Upper lobe of left lung (tissue), 6 donors: Measurements from ENCODE around the gene LHFPL2. TPM values are rescaled to one million over a fixed set of nuclear protein-coding genes. Genes with fewer than 3 reads are reported as not detected.
A peak's percentile ranks its signal among the peaks of the same experiment; 100 is the strongest.

ENCODE experiments used
- ATAC-seq, 2 donors: fragments of 200-7000 bp; cut with Tn5 transposase; one replicate each; pipeline ENCODE4 v1.9.1; 2022; ENCODE audit warnings: mild to moderate bottlenecking in 2 of 2, moderate library complexity in 2 of 2; ENCODE audit not compliant: low FRiP score in 2 of 2
- DNase-seq, 2 donors: peaks; one replicate each; pipeline ENCODE4 v3.0.0-alpha.2; 2019 to 2020
- H3K27ac ChIP-seq, 4 donors: fragments of 200-600 bp; sonication (generic); one replicate each; pipeline ENCODE4 v1.5.1; 2016 to 2019
- H3K27me3 ChIP-seq, 4 donors: fragments of 200-600 bp; sonication (generic); one replicate each; pipeline ENCODE4 v1.5.1; 2017 to 2019
- H3K36me3 ChIP-seq, 4 donors: fragments of 200-600 bp; sonication (generic); one replicate each; pipeline ENCODE4 v1.5.1; 2016 to 2019
- H3K4me1 ChIP-seq, 4 donors: fragments of 200-600 bp; sonication (generic); one replicate each; pipeline ENCODE4 v1.5.1; 2018 to 2019
- H3K4me3 ChIP-seq, 4 donors: fragments of 200-600 bp; sonication (generic); one replicate each; pipeline ENCODE4 v1.5.1; 2017 to 2019; ENCODE audit warnings: mild to moderate bottlenecking in 2 of 4, moderate library complexity in 1 of 4
- H3K9me3 ChIP-seq, 4 donors: fragments of 200-600 bp; sonication (generic); one replicate each; pipeline ENCODE4 v1.5.1; 2018 to 2019
- EP300 ChIP-seq, 4 donors: sonication (generic); formaldehyde crosslinking; IDR thresholded peaks; one replicate each; pipeline ENCODE4 v1.5.1; 2017; ENCODE audit warnings: antibody characterized with exemption in 4 of 4, control low read depth in 2 of 4
- POLR2A ChIP-seq, 4 donors: fragments of 450-650 bp; IDR thresholded peaks; one replicate each; pipeline ENCODE4 v1.5.1; 2016 to 2017; ENCODE audit warnings: antibody characterized with exemption in 4 of 4, mild to moderate bottlenecking in 2 of 4
- POLR2AphosphoS5 ChIP-seq, 2 donors: sonication (generic); formaldehyde crosslinking; IDR thresholded peaks; one replicate each; pipeline ENCODE4 v1.5.1; 2017; ENCODE audit warnings: antibody characterized with exemption in 2 of 2
- WGBS, 2 donors: methylation state at CpG; one replicate each; pipeline ENCODE4 v1.1.5; 2017 to 2018; 5-methylcytosine and 5-hydroxymethylcytosine counted together
- total RNA-seq, 6 donors: library from RNA; depleted of rRNA in 4 of 6; stranded (reverse); fragments of >200 nt in 4 of 6; gene quantifications; one replicate each; pipeline versions ENCODE4 v1.1.0 to v1.2.1, GENCODE V29; 2016 to 2021
- TF ChIP-seq, protein P1 (sequence below), 6 experiments: fragments of 450-650 bp in 4 of 6; fragments of 200-600 bp in 2 of 6; sonication (generic) in 2 of 6; IDR thresholded peaks; one replicate each; pipeline ENCODE4 v1.5.1; 2016 to 2019; ENCODE audit warnings: antibody characterized with exemption in 6 of 6
- donor health status: DM: no; HTN: no; CAD: no; lungs with moderate emphysema.
- donor health status: DM: no; HTN: yes; CAD: no; lungs with severe emphysema.

The LHFPL2 gene
- total RNA-seq, 6 donors from 2014 or later = 17.3 to 69.5 (median 32.9) TPM

GRCh38 chr5:78661691-78662090 lies 13.1 kb upstream of the LHFPL2 start:
- DNase-seq = no peak
- Histone ChIP-seq H3K27ac (no peak overlapping the region), H3K27me3 (no peaks in the 10 kb centered on the region), H3K4me3 (no peak overlapping the region), H3K4me1 (no peaks in the 10 kb centered on the region), H3K9me3 (no peaks in the 10 kb centered on the region), H3K36me3 (no peaks in the 10 kb centered on the region)
- 81 to 100% methylated on average over 1 of the region's 1 CpG for WGBS, 2 donors
- ATAC-seq = no peak
- TF ChIP-seq EP300 (IDR thresholded peaks at IDR 0.05) = no peak
- TF ChIP-seq, protein P1, sequence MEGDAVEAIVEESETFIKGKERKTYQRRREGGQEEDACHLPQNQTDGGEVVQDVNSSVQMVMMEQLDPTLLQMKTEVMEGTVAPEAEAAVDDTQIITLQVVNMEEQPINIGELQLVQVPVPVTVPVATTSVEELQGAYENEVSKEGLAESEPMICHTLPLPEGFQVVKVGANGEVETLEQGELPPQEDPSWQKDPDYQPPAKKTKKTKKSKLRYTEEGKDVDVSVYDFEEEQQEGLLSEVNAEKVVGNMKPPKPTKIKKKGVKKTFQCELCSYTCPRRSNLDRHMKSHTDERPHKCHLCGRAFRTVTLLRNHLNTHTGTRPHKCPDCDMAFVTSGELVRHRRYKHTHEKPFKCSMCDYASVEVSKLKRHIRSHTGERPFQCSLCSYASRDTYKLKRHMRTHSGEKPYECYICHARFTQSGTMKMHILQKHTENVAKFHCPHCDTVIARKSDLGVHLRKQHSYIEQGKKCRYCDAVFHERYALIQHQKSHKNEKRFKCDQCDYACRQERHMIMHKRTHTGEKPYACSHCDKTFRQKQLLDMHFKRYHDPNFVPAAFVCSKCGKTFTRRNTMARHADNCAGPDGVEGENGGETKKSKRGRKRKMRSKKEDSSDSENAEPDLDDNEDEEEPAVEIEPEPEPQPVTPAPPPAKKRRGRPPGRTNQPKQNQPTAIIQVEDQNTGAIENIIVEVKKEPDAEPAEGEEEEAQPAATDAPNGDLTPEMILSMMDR (IDR thresholded peaks at IDR 0.05) = no peak
- TF ChIP-seq POLR2AphosphoS5 (IDR thresholded peaks at IDR 0.05) = no peak
- no peak for TF ChIP-seq POLR2A (IDR thresholded peaks at IDR 0.05)

GRCh38 chr5:78661044-78661443 lies 12.5 kb upstream of the LHFPL2 start:
- ATAC-seq (no peak), DNase-seq (no peak)
- H3K27me3 ChIP-seq = no peaks in the 10 kb centered on the region
- 80 to 93% methylated on average over 1 of the region's 1 CpG for WGBS, 2 donors
- H3K9me3 ChIP-seq = no peaks in the 10 kb centered on the region
- no peaks in the 10 kb centered on the region for H3K4me1 ChIP-seq
- H3K4me3 ChIP-seq = no peak overlapping the region
- TF ChIP-seq POLR2A (IDR thresholded peaks at IDR 0.05) = no peak
- TF ChIP-seq, protein P1 (IDR thresholded peaks at IDR 0.05) = no peak
- no peak for TF ChIP-seq EP300 (IDR thresholded peaks at IDR 0.05)
- no peak for TF ChIP-seq POLR2AphosphoS5 (IDR thresholded peaks at IDR 0.05)
- H3K27ac ChIP-seq = no peak overlapping the region
- no peaks in the 10 kb centered on the region for H3K36me3 ChIP-seq

DNA sequence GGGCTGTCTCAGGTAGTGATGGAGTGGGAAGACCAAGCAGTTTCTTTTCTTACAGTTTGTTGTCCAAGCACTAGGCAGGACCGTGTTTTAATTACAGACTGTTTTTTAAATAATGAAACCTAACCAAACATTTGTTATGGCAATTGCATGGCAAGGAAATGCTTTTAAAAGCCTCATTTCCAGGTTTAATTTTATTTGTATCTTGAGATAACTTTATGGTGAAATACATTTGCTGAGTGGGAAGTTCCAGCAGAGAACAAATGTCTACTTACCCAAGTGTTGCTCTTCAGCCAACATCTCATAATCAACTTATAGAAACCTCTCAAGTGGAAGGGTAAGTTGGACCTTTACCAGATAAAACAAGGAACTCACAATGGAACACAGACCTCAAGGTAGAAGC lies 11.8 kb upstream of the LHFPL2 start:
- no peak for TF ChIP-seq POLR2AphosphoS5 (IDR thresholded peaks at IDR 0.05)
- TF ChIP-seq, protein P1 (IDR thresholded peaks at IDR 0.05) = no peak
- no peak for TF ChIP-seq POLR2A (IDR thresholded peaks at IDR 0.05)
- TF ChIP-seq EP300 (IDR thresholded peaks at IDR 0.05) = no peak
- ATAC-seq = no peak

DNA sequence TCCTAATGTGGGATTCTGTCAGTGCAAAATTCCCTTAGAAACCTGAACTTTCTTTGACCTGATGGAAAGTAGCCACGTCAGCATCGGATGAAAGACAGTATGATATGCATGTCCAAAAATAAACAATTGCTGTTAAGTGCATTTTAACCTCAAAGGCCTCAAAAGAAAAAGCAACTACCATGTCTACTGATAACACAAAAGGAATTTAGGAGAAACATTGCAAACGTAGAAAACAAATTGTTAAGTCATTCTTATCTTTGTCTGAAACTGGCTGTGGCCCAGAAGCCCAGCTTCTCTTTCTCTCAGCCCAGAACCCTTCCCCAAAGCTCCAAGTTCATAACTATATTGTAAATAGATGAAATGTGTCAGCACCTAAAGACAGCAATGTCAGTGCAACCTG lies 11.1 kb upstream of the LHFPL2 start:
- H3K27ac ChIP-seq = no peak overlapping the region
- no peaks in the 10 kb centered on the region for H3K9me3 ChIP-seq
- WGBS, 2 donors = 46 to 50% methylated on average over 3 of the region's 3 CpGs
- H3K27me3 ChIP-seq = no peaks in the 10 kb centered on the region
- H3K4me3 ChIP-seq = no peak overlapping the region
- H3K36me3 ChIP-seq = no peaks in the 10 kb centered on the region
- H3K4me1 ChIP-seq = no peaks in the 10 kb centered on the region
- no peak for DNase-seq
- TF ChIP-seq POLR2AphosphoS5 (IDR thresholded peaks at IDR 0.05) (no peak), EP300 (IDR thresholded peaks at IDR 0.05) (no peak), POLR2A (IDR thresholded peaks at IDR 0.05) (no peak)
- TF ChIP-seq, protein P1 (IDR thresholded peaks at IDR 0.05) = no peak
- ATAC-seq = no peak

More for the DNA sequence above, 11.8 kb upstream of the LHFPL2 start:
- no peaks in the 10 kb centered on the region for H3K9me3 ChIP-seq
- no peak overlapping the region for H3K4me3 ChIP-seq
- DNase-seq = no peak
- no peaks in the 10 kb centered on the region for H3K27me3 ChIP-seq
- no peaks in the 10 kb centered on the region for H3K36me3 ChIP-seq
- 30 to 50% methylated on average over 1 of the region's 1 CpG for WGBS, 2 donors
- no peak overlapping the region for H3K27ac ChIP-seq
- no peaks in the 10 kb centered on the region for H3K4me1 ChIP-seq

- ATAC-seq (peak in 1 of 2 donors; percentile 31), DNase-seq (no peak)
- Histone ChIP-seq H3K27ac (no peak overlapping the region), H3K36me3 (no peaks in the 10 kb centered on the region), H3K4me3 (no peak overlapping the region), H3K27me3 (no peaks in the 10 kb centered on the region), H3K4me1 (no peaks in the 10 kb centered on the region), H3K9me3 (no peaks in the 10 kb centered on the region)
- TF ChIP-seq, protein P1 (IDR thresholded peaks at IDR 0.05) = no peak
- TF ChIP-seq POLR2A (IDR thresholded peaks at IDR 0.05) = no peak
- no peak for TF ChIP-seq EP300 (IDR thresholded peaks at IDR 0.05)
- TF ChIP-seq POLR2AphosphoS5 (IDR thresholded peaks at IDR 0.05) = no peak
- WGBS, 2 donors = 92 to 94% methylated on average over 3 of the region's 3 CpGs
Observed at GRCh38 chr5:78659114-78659513, 10.5 kb upstream of the LHFPL2 start.
